NCI-H226 (cell line): Measurements from ENCODE around the gene GZMH.
"Not testable (repeated sequence)": the region's sequence is repeated elsewhere in the genome, so short reads cannot be mapped to it uniquely, and the experiment has no call there.

Experiments
- DNase-seq: peaks from one replicate; pipeline ENCODE4 v3.0.0-alpha.2; 2015

GZMH gene, protein sequence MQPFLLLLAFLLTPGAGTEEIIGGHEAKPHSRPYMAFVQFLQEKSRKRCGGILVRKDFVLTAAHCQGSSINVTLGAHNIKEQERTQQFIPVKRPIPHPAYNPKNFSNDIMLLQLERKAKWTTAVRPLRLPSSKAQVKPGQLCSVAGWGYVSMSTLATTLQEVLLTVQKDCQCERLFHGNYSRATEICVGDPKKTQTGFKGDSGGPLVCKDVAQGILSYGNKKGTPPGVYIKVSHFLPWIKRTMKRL

DNA sequence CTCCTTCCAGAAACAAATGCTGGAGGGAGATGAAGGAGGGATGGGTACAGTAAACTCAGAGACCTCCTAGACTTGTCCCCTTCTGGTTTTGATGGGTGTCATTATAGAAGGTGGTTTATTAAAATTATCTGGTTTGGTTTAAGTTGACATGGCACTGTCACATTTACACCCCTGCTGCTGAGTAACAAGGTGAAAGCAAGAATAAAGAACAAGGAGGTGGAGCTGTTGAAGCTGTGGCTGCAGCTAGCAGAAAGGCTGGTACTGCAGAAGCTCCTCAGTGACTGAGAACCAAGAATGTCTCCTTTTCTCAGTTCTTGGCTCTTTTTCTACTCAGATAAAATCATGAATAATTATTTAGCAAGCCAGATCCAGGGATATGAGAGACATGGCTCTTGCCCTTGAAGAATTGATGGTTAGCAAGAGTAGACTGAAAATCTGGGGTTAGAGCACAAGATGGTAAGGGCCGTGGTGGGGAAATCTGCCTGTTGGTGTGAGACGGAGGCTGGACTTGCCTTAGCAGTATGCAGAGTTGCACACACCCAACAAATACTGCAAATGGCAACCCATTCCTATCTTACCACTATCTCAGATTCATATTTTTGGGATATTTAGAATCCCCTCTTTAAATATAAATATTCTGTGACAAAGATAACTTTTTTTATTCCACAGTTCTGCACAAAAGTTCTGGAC is at the start of gene GZMH:
GZMH (minus strand) TSS at position 31 of the 690 bp plus-strand sequence. CDS start 72 bp downstream, outside the sequence.
- no peak for DNase-seq

DNA sequence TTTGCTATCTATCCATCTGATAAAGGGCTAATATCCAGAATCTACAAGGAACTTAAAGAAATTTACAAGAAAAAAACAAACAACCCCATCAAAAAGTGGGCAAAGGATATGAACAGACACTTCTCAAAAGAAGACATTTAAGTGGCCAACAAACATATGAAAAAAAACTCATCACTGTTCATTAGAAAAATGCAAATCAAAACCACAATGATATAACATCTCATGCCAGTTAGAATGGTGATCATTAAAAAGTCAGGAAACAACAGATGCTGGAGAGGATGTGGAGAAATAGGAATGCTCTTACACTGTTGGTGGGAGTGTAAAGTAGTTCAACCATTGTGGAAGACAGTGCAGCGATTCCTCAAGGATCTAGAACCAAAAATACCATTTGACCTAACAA is 38.9 kb upstream of the GZMH start:
- DNase-seq = not testable (repeated sequence)

GRCh38 chr14:24639905-24640304 is 30.4 kb upstream of the GZMH start:
- no peak for DNase-seq

GRCh38 chr14:24639270-24639669 is 29.8 kb upstream of the GZMH start:
- DNase-seq = no peak

GRCh38 chr14:24634158-24634557 is 24.7 kb upstream of the GZMH start, which contains the start of gene GZMB:
Gene GZMB (minus strand): TSS chr14:24634190. CDS start chr14:24634160, 30 bp downstream.
- DNase-seq = no peak

DNA sequence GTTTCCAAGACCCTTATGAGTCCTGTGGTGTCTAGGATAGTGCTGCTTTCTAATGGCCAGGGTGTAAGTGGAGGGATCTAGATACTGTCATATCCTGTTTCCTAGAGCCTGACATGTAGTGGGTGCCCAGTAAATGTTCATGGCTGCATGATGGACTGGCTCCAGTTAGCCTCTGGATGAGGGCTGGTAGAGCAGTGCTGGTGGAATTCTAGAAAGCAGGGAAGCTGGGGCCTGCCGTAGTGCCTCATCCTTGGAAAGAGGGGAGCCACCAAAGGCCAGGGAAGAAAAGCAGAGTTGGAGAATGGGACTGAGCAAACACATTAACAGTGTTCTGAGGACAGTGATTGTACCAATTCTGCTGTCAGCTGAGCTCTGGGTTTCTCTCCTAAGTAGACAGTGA is 23.9 kb upstream of the GZMH start:
- DNase-seq = no peak

GRCh38 chr14:24632761-24633160 is 23.3 kb upstream of the GZMH start:
- no peak for DNase-seq

DNA sequence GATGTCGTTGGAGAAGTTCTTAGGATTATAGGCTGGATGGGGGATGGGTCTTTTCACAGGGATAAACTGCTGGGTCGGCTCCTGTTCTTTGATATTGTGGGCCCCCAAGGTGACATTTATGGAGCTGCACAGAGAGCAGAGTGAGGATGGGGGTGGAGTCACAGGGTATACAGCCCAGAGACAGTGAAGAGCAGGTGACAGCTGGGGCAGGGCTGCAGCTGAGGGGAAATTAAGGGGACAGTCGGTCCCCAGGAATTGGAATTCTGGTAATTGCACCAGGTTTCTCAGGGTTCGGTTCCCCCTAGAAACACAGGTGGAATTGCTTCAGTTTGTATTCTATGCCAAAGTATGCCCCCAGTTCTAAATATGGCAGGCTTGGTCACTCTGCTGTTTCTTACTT is 22.9 kb upstream of the GZMH start:
- DNase-seq = no peak

DNA sequence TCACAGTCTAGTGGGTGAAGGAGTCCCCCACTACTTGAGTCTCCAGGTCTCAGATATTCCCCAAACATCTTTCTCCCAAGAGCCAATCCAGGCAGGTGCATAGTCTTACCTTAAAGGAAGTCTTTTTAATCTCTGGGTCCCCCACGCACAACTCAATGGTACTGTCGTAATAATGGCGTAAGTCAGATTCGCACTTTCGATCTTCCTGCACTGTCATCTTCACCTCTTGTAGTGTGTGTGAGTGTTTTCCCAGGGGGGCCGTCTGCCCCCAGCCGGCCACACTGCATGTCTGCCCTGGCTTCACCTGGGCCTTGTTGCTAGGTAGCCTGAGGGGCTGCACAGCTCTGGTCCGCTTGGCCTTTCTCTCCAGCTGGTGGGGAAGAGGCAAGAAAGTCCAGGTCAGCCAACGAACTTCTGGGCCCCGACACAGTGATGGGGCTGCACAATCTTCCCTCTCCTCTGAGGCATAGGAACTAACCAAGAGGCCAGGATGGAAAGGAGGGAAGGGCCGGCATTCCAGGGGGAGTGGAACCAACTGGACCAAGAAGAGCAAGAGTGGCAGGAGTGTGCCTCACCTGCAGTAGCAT is 22.4 kb upstream of the GZMH start:
- no peak for DNase-seq

GRCh38 chr14:24630872-24631477 is 21.5 kb upstream of the GZMH start:
- peak; percentile 36 for DNase-seq

DNA sequence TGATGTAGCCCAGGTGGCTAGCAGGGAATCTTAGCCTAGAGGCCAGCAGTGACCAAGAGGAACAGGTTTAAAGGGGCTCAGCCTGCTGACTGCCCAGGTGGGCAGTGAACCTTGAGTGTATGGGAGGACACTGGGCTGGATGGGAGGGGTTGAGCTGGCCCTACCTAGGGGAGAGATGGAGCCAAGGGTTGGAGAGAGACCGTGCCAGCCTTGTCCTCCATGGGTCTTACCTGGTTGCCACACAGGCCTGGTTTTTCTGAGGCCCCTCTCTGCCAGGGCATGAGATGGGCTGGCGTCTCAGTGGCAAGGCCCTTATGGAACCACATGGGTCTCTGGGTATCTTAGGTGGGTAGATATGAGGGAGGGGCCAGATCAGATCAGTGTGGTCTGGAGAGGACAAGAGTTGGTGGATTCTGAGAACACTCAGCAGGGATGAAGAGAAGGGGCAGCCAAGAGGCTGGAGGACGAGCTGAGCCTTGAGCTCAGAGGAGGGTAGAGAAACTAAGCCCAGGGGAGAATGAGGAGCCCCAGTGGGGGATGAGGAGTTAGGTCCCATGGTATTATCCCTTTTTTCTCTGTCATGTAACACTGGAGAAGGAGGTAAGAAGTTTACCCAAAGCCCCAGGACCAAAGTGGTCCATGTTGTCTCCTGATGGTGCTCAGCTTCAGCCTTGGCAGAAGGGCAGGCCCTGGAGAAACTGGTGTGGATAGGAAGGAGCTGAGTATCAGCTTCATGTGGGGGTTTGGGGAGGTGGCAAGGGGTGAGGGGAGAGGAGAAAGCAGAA is 20.8 kb upstream of the GZMH start:
- DNase-seq = no peak

GRCh38 chr14:24629521-24629920 is 20.0 kb upstream of the GZMH start:
- no peak for DNase-seq

DNA sequence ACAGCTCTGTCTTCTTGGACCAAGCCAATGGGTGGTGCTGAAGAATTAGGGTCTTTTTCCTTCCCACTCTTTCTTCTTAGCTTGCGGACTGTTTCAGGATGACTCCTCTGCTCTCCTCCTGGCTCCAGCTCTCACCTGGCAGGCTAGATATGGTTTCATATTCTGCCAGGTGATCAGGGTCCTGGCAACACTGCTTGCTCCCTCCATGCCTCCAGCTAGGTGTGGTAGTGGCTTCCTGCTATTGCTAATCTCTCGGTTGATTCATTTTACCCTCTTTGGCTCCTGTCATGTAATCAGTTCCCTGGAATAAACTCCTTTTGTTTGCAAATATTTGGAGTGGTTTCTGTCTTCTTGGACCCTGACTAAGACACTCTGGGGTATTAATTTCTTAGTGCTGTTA is 4.3 kb upstream of the GZMH start:
- DNase-seq = no peak

DNA sequence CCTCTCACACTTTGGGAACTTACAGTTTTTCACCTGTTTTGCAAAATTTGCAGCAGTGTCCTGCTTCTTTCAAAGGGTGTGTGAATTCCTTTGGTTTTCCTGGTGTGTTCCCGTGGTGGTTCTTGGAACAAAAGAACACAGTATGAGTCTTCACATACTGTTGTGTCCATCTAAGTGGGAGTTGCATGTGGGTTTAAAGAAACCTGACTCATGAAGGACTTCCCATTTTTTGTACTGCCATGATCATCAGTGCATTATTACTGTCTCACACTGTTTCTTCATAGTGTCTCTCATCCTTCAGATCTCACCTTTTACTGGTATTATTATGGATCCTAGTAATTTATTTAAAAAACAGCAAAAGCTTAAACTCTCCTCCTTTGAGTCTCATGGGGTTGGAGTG is 3.8 kb upstream of the GZMH start:
- no peak for DNase-seq

- no peak for DNase-seq
These were observed 2.7 kb upstream of the GZMH start for GRCh38 chr14:24612196-24612595.

- no peak for DNase-seq
These were observed 1.6 kb downstream of the GZMH start for GRCh38 chr14:24607635-24608514.

DNA sequence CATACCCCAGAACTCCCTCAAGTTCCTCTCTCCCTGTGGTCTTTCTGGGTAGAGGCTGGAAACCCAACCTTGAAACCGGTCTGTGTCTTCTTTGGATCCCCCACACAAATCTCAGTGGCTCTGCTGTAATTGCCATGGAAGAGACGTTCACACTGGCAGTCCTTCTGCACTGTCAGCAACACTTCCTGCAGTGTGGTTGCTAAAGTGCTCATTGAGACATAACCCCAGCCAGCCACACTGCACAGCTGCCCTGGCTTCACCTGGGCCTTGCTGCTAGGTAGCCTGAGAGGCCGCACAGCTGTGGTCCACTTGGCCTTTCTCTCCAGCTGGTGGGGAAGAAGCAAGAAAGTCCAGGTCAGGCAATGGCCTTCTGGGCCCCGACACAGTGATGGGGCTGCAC is 2.4 kb downstream of the GZMH start:
- no peak for DNase-seq

- no peak for DNase-seq
These were observed 3.2 kb downstream of the GZMH start for GRCh38 chr14:24606297-24606696.

DNA sequence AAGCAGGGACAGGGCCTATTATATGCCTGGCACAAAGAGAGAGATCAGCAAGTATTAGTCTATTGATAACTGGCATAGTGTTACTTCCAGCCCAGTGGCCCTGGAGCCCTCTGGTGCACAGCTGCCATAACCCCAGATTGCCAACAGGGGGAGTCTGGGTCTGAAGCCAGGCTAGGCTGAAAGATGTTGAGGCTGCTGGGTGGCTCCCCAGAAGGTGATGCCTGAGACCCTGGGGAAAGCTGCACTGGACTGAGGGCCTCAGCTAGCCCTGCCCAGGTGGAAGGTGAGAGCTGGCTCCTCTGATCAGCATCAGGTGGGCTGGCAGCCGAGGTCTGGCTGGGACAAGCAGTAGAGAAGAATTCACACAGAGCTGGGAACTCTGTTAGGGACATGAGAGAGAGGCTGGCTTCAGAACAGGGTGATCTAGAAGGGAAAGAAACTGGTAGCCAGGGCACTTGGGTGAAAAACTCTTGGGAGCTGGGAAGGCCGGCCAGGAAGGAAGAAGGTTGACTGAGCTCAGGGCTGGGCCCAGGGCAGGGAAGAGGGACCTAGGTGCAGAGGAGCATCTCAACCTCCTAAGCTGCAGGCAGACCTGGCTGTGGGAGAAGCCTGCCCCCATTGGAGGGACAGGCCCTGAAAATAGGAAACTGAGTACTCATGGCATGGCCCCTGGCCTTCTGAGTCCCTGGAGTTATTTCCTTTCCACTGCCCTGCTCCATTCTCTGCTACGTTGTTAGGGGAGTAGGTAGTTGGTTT is 3.9 kb downstream of the GZMH start:
- DNase-seq = no peak

DNA sequence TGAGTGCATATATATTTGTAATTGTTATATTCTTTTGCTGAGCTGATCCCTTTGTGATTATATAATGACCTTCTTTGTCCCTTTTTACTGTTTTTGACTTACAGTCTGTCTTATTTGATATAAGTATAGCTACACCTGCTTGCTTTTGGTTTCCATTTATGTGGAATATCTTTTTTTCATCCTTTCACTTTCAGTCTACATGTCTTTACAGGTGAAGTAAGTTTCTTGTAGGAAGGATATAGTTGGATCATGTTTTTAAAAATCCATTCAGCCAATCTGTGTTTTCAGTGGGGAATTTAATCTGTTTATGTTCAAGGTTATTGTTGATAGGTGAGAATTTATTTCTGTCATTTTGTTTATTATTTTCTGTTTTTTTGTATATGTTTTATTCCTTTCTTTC is 12.1 kb downstream of the GZMH start:
- DNase-seq = no peak
